Activated CD8-positive, alpha-beta T cell treated with anti-CD3 and anti-CD28 coated beads for 36 hours (primary cell): ENCODE data around the gene MAPK14. TPM values are rescaled to one million over a fixed set of nuclear protein-coding genes. Genes with fewer than 3 reads are reported as not detected.

Experiments
- ATAC-seq: fragments of 200-7000 bp; cut with Tn5 transposase; one replicate; pipeline ENCODE4 v1.10.0; 2021; ENCODE audit warnings: mild to moderate bottlenecking, moderate library complexity
- CTCF ChIA-PET: fragments of 350-600 bp; sonication (Branson Sonifier 250); formaldehyde crosslinking; loops from one replicate; lab custom pipeline; 2021; ENCODE audit warnings: antibody characterized with exemption; lab: Charles Lee
- POLR2A ChIA-PET: fragments of 350-600 bp; sonication (Branson Sonifier 250); formaldehyde crosslinking; loops from one replicate; lab custom pipeline; 2021; ENCODE audit warnings: antibody characterized with exemption; lab: Charles Lee
- DNase-seq: peaks from one replicate; pipeline ENCODE4 v3.0.0-alpha.2; 2020
- H3K27ac Mint-ChIP-seq: one replicate; pipeline ENCODE4 v1.8.0; 2021; ENCODE audit warnings: mild to moderate bottlenecking, mixed read lengths
- H3K27me3 Mint-ChIP-seq: one replicate; pipeline ENCODE4 v1.8.0; 2021; ENCODE audit warnings: mixed read lengths
- H3K36me3 Mint-ChIP-seq: one replicate; pipeline ENCODE4 v1.8.0; 2021; ENCODE audit warnings: low read depth, mixed read lengths
- H3K4me1 Mint-ChIP-seq: one replicate; pipeline ENCODE4 v1.8.0; 2021; ENCODE audit warnings: low read depth, mixed read lengths
- H3K4me3 Mint-ChIP-seq: one replicate; pipeline ENCODE4 v1.8.0; 2021; ENCODE audit warnings: mild to moderate bottlenecking, moderate library complexity, mixed read lengths
- H3K9me3 Mint-ChIP-seq: one replicate; pipeline ENCODE4 v1.8.0; 2021; ENCODE audit warnings: mixed read lengths
- CTCF ChIP-seq: fragments of 200-600 bp; IDR thresholded peaks from one replicate; pipeline ENCODE4 v1.8.0; 2022; ENCODE audit warnings: antibody characterized with exemption, mild to moderate bottlenecking
- intact Hi-C: fragments of 100-400 bp; cut with micrococcal nuclease; formaldehyde crosslinking; loops from one replicate; pipeline ENCODE4 v1.10.0; 2022
- total RNA-seq, 2 experiments: library from RNA; stranded (reverse); gene quantifications; one replicate each; pipeline ENCODE4 v1.2.3, GENCODE V29; 2021

Gene MAPK14
- total RNA-seq, 2 experiments from 2014 or later: 45.7 to 49.8 TPM

- intact Hi-C loops: no loop called here
- ChIA-PET POLR2A (no interaction called here), CTCF (interaction anchor here (0.6 to 1.6 kb wide), 2 partner anchors 29 to 34 kb away, joined by 3 to 5 read pairs; no protein-coding TSS in a partner anchor)
- ATAC-seq: no peak
- Mint-ChIP-seq H3K4me1 (peaks cover 33% of the 10 kb centered on the region), H3K9me3 (no peaks in the 10 kb centered on the region), H3K27me3 (no peaks in the 10 kb centered on the region), H3K36me3 (peaks cover 30% of the 10 kb centered on the region), H3K4me3 (no peak overlapping the region), H3K27ac (no peak overlapping the region)
- no peak for DNase-seq
- no peak for TF ChIP-seq CTCF
Measured at GRCh38 chr6:36061236-36061635, 33.6 kb downstream of the MAPK14 start.

DNA sequence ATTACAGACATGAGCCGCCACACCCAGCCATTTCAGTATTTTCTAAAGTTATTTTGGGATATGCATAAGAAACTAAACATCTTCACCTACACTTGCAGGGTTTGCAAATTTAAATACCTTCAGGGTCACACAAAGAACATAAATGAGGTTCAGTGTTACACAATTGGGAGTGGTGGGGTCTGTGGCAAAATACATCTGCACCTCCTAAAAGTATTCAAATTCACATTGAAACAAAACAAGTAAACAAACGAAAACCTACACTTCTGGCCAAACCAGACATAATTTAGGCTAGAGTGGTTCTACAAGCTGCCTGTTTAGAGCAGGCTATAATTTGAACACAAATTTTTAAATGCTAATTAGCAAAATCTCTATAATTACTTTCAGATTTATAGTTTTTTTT, 34.6 kb downstream of the MAPK14 start:
- DNase-seq (no peak), ATAC-seq (no peak)
- H3K27me3 Mint-ChIP-seq: no peaks in the 10 kb centered on the region
- no peak for TF ChIP-seq CTCF
- CTCF ChIA-PET: interaction anchor here (1.6 kb wide), 1 partner anchor 33 kb away, joined by 5 read pairs; no protein-coding TSS in a partner anchor
- H3K36me3 Mint-ChIP-seq: peaks cover 30% of the 10 kb centered on the region
- POLR2A ChIA-PET: no interaction called here
- H3K27ac Mint-ChIP-seq: no peak overlapping the region
- no peak overlapping the region for H3K4me3 Mint-ChIP-seq
- intact Hi-C loops: no loop called here
- H3K9me3 Mint-ChIP-seq: no peaks in the 10 kb centered on the region
- H3K4me1 Mint-ChIP-seq: peaks cover 38% of the 10 kb centered on the region

GRCh38 chr6:36063318-36064060, 35.9 kb downstream of the MAPK14 start:
- ATAC-seq (no peak), DNase-seq (no peak)
- no peak for TF ChIP-seq CTCF
- Mint-ChIP-seq H3K4me1 (peaks cover 43% of the 10 kb centered on the region), H3K9me3 (no peaks in the 10 kb centered on the region), H3K36me3 (peaks cover 30% of the 10 kb centered on the region), H3K4me3 (no peak overlapping the region), H3K27ac (no peak overlapping the region), H3K27me3 (no peaks in the 10 kb centered on the region)
- POLR2A ChIA-PET: no interaction called here
- CTCF ChIA-PET: no interaction called here
- intact Hi-C loops: no loop called here

DNA sequence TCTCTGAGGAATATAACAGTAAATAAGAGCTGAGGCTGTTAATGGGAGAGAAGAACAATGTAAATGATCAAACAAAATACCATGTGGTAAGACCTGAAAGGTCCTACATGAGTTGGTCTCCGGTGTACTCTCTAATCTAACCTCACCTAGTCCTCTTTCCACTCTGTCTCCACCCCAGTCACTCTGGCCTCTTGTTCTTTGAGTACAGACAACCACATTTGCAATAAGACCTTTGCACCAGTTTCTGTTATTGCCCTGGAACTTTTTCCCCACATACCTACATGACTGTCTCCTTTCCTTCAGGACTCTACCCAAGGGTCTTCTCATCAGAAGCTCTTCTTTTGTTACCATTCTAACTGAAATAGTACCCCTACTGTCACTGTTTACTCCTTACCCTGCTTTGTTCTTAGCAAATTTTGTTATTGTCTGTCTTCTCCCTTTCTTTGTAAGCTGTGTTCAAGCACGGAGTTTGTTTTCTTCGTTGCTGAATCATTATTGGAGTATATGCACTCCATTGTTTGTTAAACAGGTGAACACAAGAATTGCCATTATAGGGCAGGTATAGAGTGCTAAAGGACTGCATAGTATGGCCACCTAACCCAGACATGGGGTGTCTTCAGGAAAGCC, 37.3 kb downstream of the MAPK14 start:
- H3K4me3 Mint-ChIP-seq: no peak overlapping the region
- peaks cover 23% of the 10 kb centered on the region for H3K36me3 Mint-ChIP-seq
- no peaks in the 10 kb centered on the region for H3K9me3 Mint-ChIP-seq
- intact Hi-C loops: no loop called here
- ChIA-PET POLR2A (interaction anchor here (1.3 kb wide), 1 partner anchor 66 kb away, joined by 5 read pairs; the partner anchor contains the start of gene MAPK13), CTCF (interaction anchor here (1.0 to 1.9 kb wide), 3 partner anchors 9 to 30 kb away, joined by 3 to 7 read pairs (median 3); no protein-coding TSS in a partner anchor)
- DNase-seq: no peak
- H3K4me1 Mint-ChIP-seq: peaks cover 44% of the 10 kb centered on the region
- no peak overlapping the region for H3K27ac Mint-ChIP-seq
- peak; percentile 34 for ATAC-seq
- no peak for TF ChIP-seq CTCF
- H3K27me3 Mint-ChIP-seq: no peaks in the 10 kb centered on the region

- Mint-ChIP-seq H3K27ac (no peak overlapping the region), H3K4me1 (peaks cover 51% of the 10 kb centered on the region), H3K27me3 (no peaks in the 10 kb centered on the region), H3K9me3 (no peaks in the 10 kb centered on the region), H3K36me3 (peaks cover 14% of the 10 kb centered on the region), H3K4me3 (no peak overlapping the region)
- no peak for DNase-seq
- no peak for ATAC-seq
- CTCF ChIA-PET: interaction anchor here (1.9 kb wide), 1 partner anchor 29 kb away, joined by 7 read pairs; no protein-coding TSS in a partner anchor
- TF ChIP-seq CTCF: no peak
- POLR2A ChIA-PET: no interaction called here
- intact Hi-C loops: no loop called here
Measured at GRCh38 chr6:36065916-36066315, 38.3 kb downstream of the MAPK14 start.
